ENCODE data around the gene RHCG. TPM values are rescaled to one million over a fixed set of nuclear protein-coding genes. Genes with fewer than 3 reads are reported as not detected.

The RHCG gene
- total and polyA plus RNA-seq, 2 of the 13 experiments (the other 11 are each of a cell fraction or from before 2014, with no cell fraction given), result not detected

DNA sequence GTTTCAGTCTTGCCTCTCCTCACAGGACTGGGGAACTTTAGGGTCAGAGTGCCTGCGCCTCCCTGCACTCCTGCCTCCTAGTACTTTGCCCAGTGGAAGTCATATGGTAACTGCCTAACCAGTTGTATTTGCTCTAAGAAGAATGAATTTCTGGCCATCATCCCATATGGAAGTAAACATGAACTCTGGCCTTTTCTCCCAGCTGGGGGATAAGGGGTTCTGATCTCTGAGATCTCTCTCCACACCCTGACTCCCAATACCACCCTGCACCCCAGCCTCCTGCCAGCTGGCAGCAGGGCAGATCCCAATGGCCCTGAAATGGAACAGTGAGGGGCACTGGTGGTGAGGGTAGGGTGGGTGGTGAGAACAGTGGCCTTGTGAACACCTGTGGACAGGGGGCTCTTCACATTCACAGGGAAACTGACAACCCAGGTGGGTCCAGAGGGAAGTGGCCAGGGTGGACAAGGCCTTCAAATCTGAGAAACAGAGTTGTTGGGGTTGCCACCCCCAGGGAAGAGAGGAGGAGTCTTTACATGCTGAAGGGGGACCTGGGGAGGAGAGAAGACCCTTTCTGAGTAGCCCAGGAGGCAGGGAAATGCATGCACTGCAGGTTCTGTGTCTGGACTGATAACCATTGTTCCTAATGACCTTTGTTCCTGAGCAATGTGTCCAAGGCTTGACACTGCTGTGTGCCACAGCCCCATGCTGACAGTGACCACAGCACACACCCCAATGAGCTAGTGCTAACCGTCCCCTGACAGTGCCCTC, 36.9 kb downstream of the RHCG start (continued):
- TF ChIP-seq, protein P1, sequence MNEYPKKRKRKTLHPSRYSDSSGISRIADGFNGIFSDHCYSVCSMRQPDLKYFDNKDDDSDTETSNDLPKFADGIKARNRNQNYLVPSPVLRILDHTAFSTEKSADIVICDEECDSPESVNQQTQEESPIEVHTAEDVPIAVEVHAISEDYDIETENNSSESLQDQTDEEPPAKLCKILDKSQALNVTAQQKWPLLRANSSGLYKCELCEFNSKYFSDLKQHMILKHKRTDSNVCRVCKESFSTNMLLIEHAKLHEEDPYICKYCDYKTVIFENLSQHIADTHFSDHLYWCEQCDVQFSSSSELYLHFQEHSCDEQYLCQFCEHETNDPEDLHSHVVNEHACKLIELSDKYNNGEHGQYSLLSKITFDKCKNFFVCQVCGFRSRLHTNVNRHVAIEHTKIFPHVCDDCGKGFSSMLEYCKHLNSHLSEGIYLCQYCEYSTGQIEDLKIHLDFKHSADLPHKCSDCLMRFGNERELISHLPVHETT (CRISPR knock-in tag; conservative IDR thresholded peaks at IDR 0.05), result no peak
- TF ChIP-seq ZNF564 (CRISPR knock-in tag; IDR thresholded peaks at IDR 0.05) (no peak), ZNF230 (CRISPR knock-in tag; IDR thresholded peaks at IDR 0.05) (no peak), ZNF607 (CRISPR knock-in tag; IDR thresholded peaks at IDR 0.05; ENCODE audit: borderline replicate concordance) (no peak), ZBTB1 (CRISPR knock-in tag; IDR thresholded peaks at IDR 0.05; ENCODE audit: borderline replicate concordance) (no peak), ZNF317 (CRISPR knock-in tag; IDR thresholded peaks at IDR 0.05) (no peak), TAF15 (IDR thresholded peaks at IDR 0.05; ENCODE audit: low read depth, low read length, poor library complexity, severe bottlenecking) (no peak), TCF7L2 (IDR thresholded peaks at IDR 0.05; ENCODE audit: low read depth, low read length) (no peak), MEF2D (CRISPR knock-in tag; IDR thresholded peaks at IDR 0.05) (no peak), ZNF678 (CRISPR knock-in tag; IDR thresholded peaks at IDR 0.05) (no peak), RBM22 (optimal IDR thresholded peaks at IDR 0.05; ENCODE audit: low read length) (no peak)
- TF ChIP-seq, protein P2, sequence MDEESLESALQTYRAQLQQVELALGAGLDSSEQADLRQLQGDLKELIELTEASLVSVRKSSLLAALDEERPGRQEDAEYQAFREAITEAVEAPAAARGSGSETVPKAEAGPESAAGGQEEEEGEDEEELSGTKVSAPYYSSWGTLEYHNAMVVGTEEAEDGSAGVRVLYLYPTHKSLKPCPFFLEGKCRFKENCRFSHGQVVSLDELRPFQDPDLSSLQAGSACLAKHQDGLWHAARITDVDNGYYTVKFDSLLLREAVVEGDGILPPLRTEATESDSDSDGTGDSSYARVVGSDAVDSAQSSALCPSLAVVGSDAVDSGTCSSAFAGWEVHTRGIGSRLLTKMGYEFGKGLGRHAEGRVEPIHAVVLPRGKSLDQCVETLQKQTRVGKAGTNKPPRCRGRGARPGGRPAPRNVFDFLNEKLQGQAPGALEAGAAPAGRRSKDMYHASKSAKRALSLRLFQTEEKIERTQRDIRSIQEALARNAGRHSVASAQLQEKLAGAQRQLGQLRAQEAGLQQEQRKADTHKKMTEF (CRISPR knock-in tag; IDR thresholded peaks at IDR 0.05), result 0 out of 2 replicates have a peak, but pooled peaks have one; percentile 16
- TF ChIP-seq, protein P3, sequence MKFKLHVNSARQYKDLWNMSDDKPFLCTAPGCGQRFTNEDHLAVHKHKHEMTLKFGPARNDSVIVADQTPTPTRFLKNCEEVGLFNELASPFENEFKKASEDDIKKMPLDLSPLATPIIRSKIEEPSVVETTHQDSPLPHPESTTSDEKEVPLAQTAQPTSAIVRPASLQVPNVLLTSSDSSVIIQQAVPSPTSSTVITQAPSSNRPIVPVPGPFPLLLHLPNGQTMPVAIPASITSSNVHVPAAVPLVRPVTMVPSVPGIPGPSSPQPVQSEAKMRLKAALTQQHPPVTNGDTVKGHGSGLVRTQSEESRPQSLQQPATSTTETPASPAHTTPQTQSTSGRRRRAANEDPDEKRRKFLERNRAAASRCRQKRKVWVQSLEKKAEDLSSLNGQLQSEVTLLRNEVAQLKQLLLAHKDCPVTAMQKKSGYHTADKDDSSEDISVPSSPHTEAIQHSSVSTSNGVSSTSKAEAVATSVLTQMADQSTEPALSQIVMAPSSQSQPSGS (CRISPR knock-in tag; IDR thresholded peaks at IDR 0.05), result no peak
- TF ChIP-seq, protein P4, sequence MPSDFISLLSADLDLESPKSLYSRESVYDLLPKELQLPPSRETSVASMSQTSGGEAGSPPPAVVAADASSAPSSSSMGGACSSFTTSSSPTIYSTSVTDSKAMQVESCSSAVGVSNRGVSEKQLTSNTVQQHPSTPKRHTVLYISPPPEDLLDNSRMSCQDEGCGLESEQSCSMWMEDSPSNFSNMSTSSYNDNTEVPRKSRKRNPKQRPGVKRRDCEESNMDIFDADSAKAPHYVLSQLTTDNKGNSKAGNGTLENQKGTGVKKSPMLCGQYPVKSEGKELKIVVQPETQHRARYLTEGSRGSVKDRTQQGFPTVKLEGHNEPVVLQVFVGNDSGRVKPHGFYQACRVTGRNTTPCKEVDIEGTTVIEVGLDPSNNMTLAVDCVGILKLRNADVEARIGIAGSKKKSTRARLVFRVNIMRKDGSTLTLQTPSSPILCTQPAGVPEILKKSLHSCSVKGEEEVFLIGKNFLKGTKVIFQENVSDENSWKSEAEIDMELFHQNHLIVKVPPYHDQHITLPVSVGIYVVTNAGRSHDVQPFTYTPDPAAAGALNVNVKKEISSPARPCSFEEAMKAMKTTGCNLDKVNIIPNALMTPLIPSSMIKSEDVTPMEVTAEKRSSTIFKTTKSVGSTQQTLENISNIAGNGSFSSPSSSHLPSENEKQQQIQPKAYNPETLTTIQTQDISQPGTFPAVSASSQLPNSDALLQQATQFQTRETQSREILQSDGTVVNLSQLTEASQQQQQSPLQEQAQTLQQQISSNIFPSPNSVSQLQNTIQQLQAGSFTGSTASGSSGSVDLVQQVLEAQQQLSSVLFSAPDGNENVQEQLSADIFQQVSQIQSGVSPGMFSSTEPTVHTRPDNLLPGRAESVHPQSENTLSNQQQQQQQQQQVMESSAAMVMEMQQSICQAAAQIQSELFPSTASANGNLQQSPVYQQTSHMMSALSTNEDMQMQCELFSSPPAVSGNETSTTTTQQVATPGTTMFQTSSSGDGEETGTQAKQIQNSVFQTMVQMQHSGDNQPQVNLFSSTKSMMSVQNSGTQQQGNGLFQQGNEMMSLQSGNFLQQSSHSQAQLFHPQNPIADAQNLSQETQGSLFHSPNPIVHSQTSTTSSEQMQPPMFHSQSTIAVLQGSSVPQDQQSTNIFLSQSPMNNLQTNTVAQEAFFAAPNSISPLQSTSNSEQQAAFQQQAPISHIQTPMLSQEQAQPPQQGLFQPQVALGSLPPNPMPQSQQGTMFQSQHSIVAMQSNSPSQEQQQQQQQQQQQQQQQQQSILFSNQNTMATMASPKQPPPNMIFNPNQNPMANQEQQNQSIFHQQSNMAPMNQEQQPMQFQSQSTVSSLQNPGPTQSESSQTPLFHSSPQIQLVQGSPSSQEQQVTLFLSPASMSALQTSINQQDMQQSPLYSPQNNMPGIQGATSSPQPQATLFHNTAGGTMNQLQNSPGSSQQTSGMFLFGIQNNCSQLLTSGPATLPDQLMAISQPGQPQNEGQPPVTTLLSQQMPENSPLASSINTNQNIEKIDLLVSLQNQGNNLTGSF (CRISPR knock-in tag; IDR thresholded peaks at IDR 0.05), result no peak
- TF ChIP-seq, protein P5, sequence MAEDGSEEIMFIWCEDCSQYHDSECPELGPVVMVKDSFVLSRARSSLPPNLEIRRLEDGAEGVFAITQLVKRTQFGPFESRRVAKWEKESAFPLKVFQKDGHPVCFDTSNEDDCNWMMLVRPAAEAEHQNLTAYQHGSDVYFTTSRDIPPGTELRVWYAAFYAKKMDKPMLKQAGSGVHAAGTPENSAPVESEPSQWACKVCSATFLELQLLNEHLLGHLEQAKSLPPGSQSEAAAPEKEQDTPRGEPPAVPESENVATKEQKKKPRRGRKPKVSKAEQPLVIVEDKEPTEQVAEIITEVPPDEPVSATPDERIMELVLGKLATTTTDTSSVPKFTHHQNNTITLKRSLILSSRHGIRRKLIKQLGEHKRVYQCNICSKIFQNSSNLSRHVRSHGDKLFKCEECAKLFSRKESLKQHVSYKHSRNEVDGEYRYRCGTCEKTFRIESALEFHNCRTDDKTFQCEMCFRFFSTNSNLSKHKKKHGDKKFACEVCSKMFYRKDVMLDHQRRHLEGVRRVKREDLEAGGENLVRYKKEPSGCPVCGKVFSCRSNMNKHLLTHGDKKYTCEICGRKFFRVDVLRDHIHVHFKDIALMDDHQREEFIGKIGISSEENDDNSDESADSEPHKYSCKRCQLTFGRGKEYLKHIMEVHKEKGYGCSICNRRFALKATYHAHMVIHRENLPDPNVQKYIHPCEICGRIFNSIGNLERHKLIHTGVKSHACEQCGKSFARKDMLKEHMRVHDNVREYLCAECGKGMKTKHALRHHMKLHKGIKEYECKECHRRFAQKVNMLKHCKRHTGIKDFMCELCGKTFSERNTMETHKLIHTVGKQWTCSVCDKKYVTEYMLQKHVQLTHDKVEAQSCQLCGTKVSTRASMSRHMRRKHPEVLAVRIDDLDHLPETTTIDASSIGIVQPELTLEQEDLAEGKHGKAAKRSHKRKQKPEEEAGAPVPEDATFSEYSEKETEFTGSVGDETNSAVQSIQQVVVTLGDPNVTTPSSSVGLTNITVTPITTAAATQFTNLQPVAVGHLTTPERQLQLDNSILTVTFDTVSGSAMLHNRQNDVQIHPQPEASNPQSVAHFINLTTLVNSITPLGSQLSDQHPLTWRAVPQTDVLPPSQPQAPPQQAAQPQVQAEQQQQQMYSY (CRISPR knock-in tag; IDR thresholded peaks at IDR 0.05), result no peak
